HepG2 (cell line): ENCODE measurements around the gene OTOP2. TPM values are rescaled to one million over a fixed set of nuclear protein-coding genes. Genes with fewer than 3 reads are reported as not detected.

Source experiments
- ARNT2 ChIP-seq: sonication (generic); formaldehyde crosslinking; IDR thresholded peaks from 2 replicates; pipeline ENCODE4 v1.8.0; 2022; ENCODE audit warnings: mild to moderate bottlenecking, low read depth, missing genetic modification reagents, moderate library complexity
- CREB3 ChIP-seq: sonication (generic); formaldehyde crosslinking; IDR thresholded peaks from 2 replicates; pipeline ENCODE4 v1.5.0; 2020; ENCODE audit warnings: missing genetic modification reagents
- HES4 ChIP-seq: sonication (generic); formaldehyde crosslinking; IDR thresholded peaks from 2 replicates; pipeline ENCODE4 v1.9.0; 2021; ENCODE audit warnings: mild to moderate bottlenecking, missing genetic modification reagents, borderline replicate concordance
- HINFP ChIP-seq: sonication (generic); formaldehyde crosslinking; IDR thresholded peaks from 2 replicates; pipeline ENCODE4 v1.4.0; 2020; ENCODE audit warnings: low read depth, mild to moderate bottlenecking, missing genetic modification reagents
- HMG20A ChIP-seq: IDR thresholded peaks from 2 replicates; pipeline ENCODE4 v1.6.1; 2016; ENCODE audit warnings: borderline replicate concordance
- KDM2A ChIP-seq: sonication (generic); formaldehyde crosslinking; IDR thresholded peaks from 2 replicates; pipeline ENCODE4 v1.4.0; 2020; ENCODE audit warnings: low read depth, missing genetic modification reagents, borderline replicate concordance
- RNF2 ChIP-seq: fragments of 450-650 bp; conservative IDR thresholded peaks from 2 replicates; pipeline ENCODE4 v1.6.1; 2016; ENCODE audit warnings: low read depth
- SIN3A ChIP-seq: IDR thresholded peaks from 2 replicates; pipeline ENCODE4 v1.6.1; 2011; ENCODE audit warnings: low read depth, mild to moderate bottlenecking, control low read depth, low read length, borderline replicate concordance
- SKIL ChIP-seq: sonication (generic); formaldehyde crosslinking; IDR thresholded peaks from 2 replicates; pipeline ENCODE4 v1.8.0; 2022; ENCODE audit warnings: missing genetic modification reagents, mild to moderate bottlenecking, moderate library complexity, borderline replicate concordance
- SNAPC2 ChIP-seq: sonication (generic); formaldehyde crosslinking; IDR thresholded peaks from 2 replicates; pipeline ENCODE4 v1.8.1; 2022; ENCODE audit warnings: mild to moderate bottlenecking, missing genetic modification reagents
- XRCC5 ChIP-seq: fragments of 200-400 bp; formaldehyde crosslinking; optimal IDR thresholded peaks from 2 replicates; pipeline ENCODE3; 2017; ENCODE audit warnings: mild to moderate bottlenecking, low read length
- YEATS4 ChIP-seq: sonication (generic); formaldehyde crosslinking; IDR thresholded peaks from 2 replicates; pipeline ENCODE4 v1.4.0; 2020; ENCODE audit warnings: missing genetic modification reagents, borderline replicate concordance
- ZFP91 ChIP-seq: sonication (generic); formaldehyde crosslinking; IDR thresholded peaks from 2 replicates; pipeline ENCODE4 v1.9.0; 2022; ENCODE audit warnings: missing genetic modification reagents, mild to moderate bottlenecking, borderline replicate concordance
- ZNF225 ChIP-seq: sonication (generic); formaldehyde crosslinking; IDR thresholded peaks from 2 replicates; pipeline ENCODE4 v1.4.0; 2020; ENCODE audit warnings: mild to moderate bottlenecking, missing genetic modification reagents
- ZNF292 ChIP-seq: sonication (generic); formaldehyde crosslinking; IDR thresholded peaks from 2 replicates; pipeline ENCODE4 v1.8.1; 2022; ENCODE audit warnings: mild to moderate bottlenecking, low read depth, missing genetic modification reagents, borderline replicate concordance
- ZNF513 ChIP-seq: sonication (generic); formaldehyde crosslinking; conservative IDR thresholded peaks from 2 replicates; pipeline ENCODE4 v1.5.0; 2020; ENCODE audit warnings: missing genetic modification reagents
- ZNF552 ChIP-seq: sonication (generic); formaldehyde crosslinking; IDR thresholded peaks from 2 replicates; pipeline ENCODE4 v1.9.0; 2022; ENCODE audit warnings: missing genetic modification reagents, mild to moderate bottlenecking, borderline replicate concordance
- ZNF569 ChIP-seq: sonication (generic); formaldehyde crosslinking; IDR thresholded peaks from 2 replicates; pipeline ENCODE4 v1.5.0; 2020; ENCODE audit warnings: mild to moderate bottlenecking, missing genetic modification reagents, moderate library complexity, borderline replicate concordance
- polyA plus RNA-seq, 8 experiments: library from polyadenylated mRNA; depleted of rRNA in 3 of 8; stranded (reverse) in 7 of 8; unstranded in 1 of 8; fragments of >200 nt; fragmentation: Illumina TruSeq in 4 of 8; extraction: Trizol in 4 of 8; gene quantifications; 2 replicates each; pipeline versions ENCODE4 v1.2.1 to v1.2.3, GENCODE V29; 2011 to 2016; ENCODE audit warnings: low read depth in 4 of 8, missing spikeins in 1 of 8, mixed read lengths in 1 of 8; ENCODE audit not compliant: insufficient read depth in 1 of 8
- total RNA-seq, 5 experiments: library from RNA; depleted of rRNA; stranded (reverse); fragments of >200 nt; fragmentation: Illumina TruSeq; extraction: Trizol; gene quantifications; 2 replicates each; pipeline ENCODE4 v1.2.3, GENCODE V29; 2016; ENCODE audit warnings: low read depth in 1 of 5

Gene OTOP2
- total and polyA plus RNA-seq, 2 of the 13 experiments (the other 11 are each of a cell fraction or from before 2014, with no cell fraction given) = not detected

- TF ChIP-seq ZNF569 (no peak), RNF2 (no peak), HMG20A (CRISPR knock-in tag) (peak; percentile 39; the same call in 1 of the 2 replicates), HES4 (CRISPR knock-in tag) (no peak), ZNF552 (CRISPR knock-in tag) (no peak), HINFP (CRISPR knock-in tag) (peak; percentile 94), XRCC5 (no peak), ZNF225 (CRISPR knock-in tag) (no peak), ARNT2 (CRISPR knock-in tag) (no peak), YEATS4 (peak; percentile 52), ZFP91 (peak; percentile 64; the same call in 1 of the 2 replicates), CREB3 (CRISPR knock-in tag) (peak; percentile 28; the same call in 1 of the 2 replicates), SKIL (CRISPR knock-in tag) (peak; percentile 65; the same call in 1 of the 2 replicates), ZNF513 (CRISPR knock-in tag) (0 out of 2 replicates have a peak, but pooled peaks have one; percentile 85), KDM2A (CRISPR knock-in tag) (peak; percentile 84), ZNF292 (CRISPR knock-in tag) (peak; percentile 83; the same call in 1 of the 2 replicates), SIN3A (peak; percentile 89; the same call in 1 of the 2 replicates), SNAPC2 (CRISPR knock-in tag) (no peak)
Measured at GRCh38 chr17:74972107-74972972, 48.3 kb downstream of the OTOP2 start, which contains the start of gene HID1 (continued).
